ENCODE data around the gene KLF3. TPM values are rescaled to one million over a fixed set of nuclear protein-coding genes. Genes with fewer than 3 reads are reported as not detected.

Gene KLF3
- total and polyA plus RNA-seq, 9 of the 15 experiments (the other 6 are each of a cell fraction or from before 2014, with no cell fraction given) = 9.9 to 47.2 (median 18.1) TPM

GRCh38 chr4:38706301-38706700 is 42.3 kb downstream of the KLF3 start:
- H3K9ac ChIP-seq (ENCODE audit: insufficient read depth in 1 of 2, low read depth in 2 of 2, low read length in 2 of 2) = no peak overlapping the region
- no peaks in the 10 kb centered on the region; a peak in 1 of 5 replicates for H3K4me1 ChIP-seq (replicated peaks in 1 of 2; ENCODE audit: control insufficient read depth in 2 of 2, insufficient read depth in 2 of 2, low read length in 2 of 2)
- no peaks in the 10 kb centered on the region for H3K36me3 ChIP-seq (ENCODE audit: control insufficient read depth, insufficient read depth, low read length)
- H3K9me3 ChIP-seq (replicated peaks; ENCODE audit: control insufficient read depth, insufficient read depth, low read depth, low read length) = no peaks in the 10 kb centered on the region
- no peak overlapping the region for H2AFZ ChIP-seq (ENCODE audit: low read depth, low read length)
- H3K79me2 ChIP-seq (ENCODE audit: control insufficient read depth, insufficient read depth, low read length) = no peaks in the 10 kb centered on the region
- DNase-seq (ENCODE audit: extremely low read depth in 1 of 4, low spot score in 3 of 4) = no peak
- H3K4me3 ChIP-seq = no peak overlapping the region
- POLR2A ChIA-PET = interaction anchor here (0.8 kb wide), 1 partner anchor 16 kb away, joined by 3 read pairs; no protein-coding TSS in a partner anchor
- no peaks in the 10 kb centered on the region for H3K27me3 ChIP-seq (ENCODE audit: control insufficient read depth in 2 of 2, insufficient read depth in 2 of 2, low read length in 2 of 2)
- no peaks in the 10 kb centered on the region for H3K9me1 ChIP-seq (ENCODE audit: control insufficient read depth, insufficient read depth, low read length)
- no TSS peak for BruUV-seq (replicated peaks)
- no peak for TF ChIP-seq ZBTB33 (CRISPR knock-in tag; IDR thresholded peaks at IDR 0.05)
- H3K27ac ChIP-seq (ENCODE audit: extremely low read depth, low read depth, low read length) = no peak overlapping the region
- H4K20me1 ChIP-seq (replicated peaks; ENCODE audit: control insufficient read depth, insufficient read depth, low read length) = no peaks in the 10 kb centered on the region
- CTCF ChIA-PET (ENCODE audit: low intra/inter-chr PET ratio) = no interaction called here
- 52% methylated on average over 2 of the region's 2 CpGs for WGBS (ENCODE audit: insufficient coverage, low coverage, missing lambda C conversion rate)
- intact Hi-C loops (cut with micrococcal nuclease) (no loop called here), in situ Hi-C loops (cut with MboI) (no loop called here)
- no peak for ATAC-seq
- no peak overlapping the region for H3K4me2 ChIP-seq (ENCODE audit: insufficient read depth, low read length)
- FAIRE-seq = no peak

- Histone ChIP-seq H3K27ac (ENCODE audit: extremely low read depth, low read depth, low read length) (no peak overlapping the region), H2AFZ (ENCODE audit: low read depth, low read length) (no peak overlapping the region), H3K4me1 (replicated peaks in 1 of 2; ENCODE audit: control insufficient read depth in 2 of 2, insufficient read depth in 2 of 2, low read length in 2 of 2) (no peaks in the 10 kb centered on the region), H3K9me1 (ENCODE audit: control insufficient read depth, insufficient read depth, low read length) (no peaks in the 10 kb centered on the region), H3K9ac (ENCODE audit: insufficient read depth in 1 of 2, low read depth in 2 of 2, low read length in 2 of 2) (no peak overlapping the region), H3K4me3 (no peak overlapping the region), H3K79me2 (ENCODE audit: control insufficient read depth, insufficient read depth, low read length) (no peaks in the 10 kb centered on the region), H3K36me3 (ENCODE audit: control insufficient read depth, insufficient read depth, low read length) (no peaks in the 10 kb centered on the region), H3K9me3 (replicated peaks; ENCODE audit: control insufficient read depth, insufficient read depth, low read depth, low read length) (peaks cover 3% of the 10 kb centered on the region), H3K4me2 (ENCODE audit: insufficient read depth, low read length) (no peak overlapping the region), H3K27me3 (ENCODE audit: control insufficient read depth in 2 of 2, insufficient read depth in 2 of 2, low read length in 2 of 2) (no peaks in the 10 kb centered on the region), H4K20me1 (replicated peaks; ENCODE audit: control insufficient read depth, insufficient read depth, low read length) (no peaks in the 10 kb centered on the region)
- 0% methylated on average over 2 of the region's 2 CpGs for WGBS (ENCODE audit: insufficient coverage, low coverage, missing lambda C conversion rate)
- CTCF ChIA-PET (ENCODE audit: low intra/inter-chr PET ratio) = interaction anchor here (0.6 kb wide), 1 partner anchor 476 kb away, joined by 3 read pairs; no protein-coding TSS in a partner anchor
- no TSS peak for BruUV-seq (replicated peaks)
- ATAC-seq = no peak
- DNase-seq (ENCODE audit: extremely low read depth in 1 of 4, low spot score in 3 of 4) = no peak
- in situ Hi-C loops (cut with MboI) (no loop called here), intact Hi-C loops (cut with micrococcal nuclease) (no loop called here)
- no peak for FAIRE-seq
- POLR2A ChIA-PET = no interaction called here
- TF ChIP-seq ZBTB40 (IDR thresholded peaks at IDR 0.05) = no peak
- TF ChIP-seq ZBTB40 (CRISPR knock-in tag; IDR thresholded peaks at IDR 0.05) = no peak
- TF ChIP-seq ZNF668 (CRISPR knock-in tag; IDR thresholded peaks at IDR 0.05) = no peak
Observed at GRCh38 chr4:38710053-38710452, 46.1 kb downstream of the KLF3 start.

Measured in K562 (cell line).